Head of caudate nucleus (tissue), 42 donors: ENCODE data around the gene SCFD2.
A peak's percentile ranks its signal among the peaks of the same experiment; 100 is the strongest.
"Not testable (repeated sequence)": the region's sequence is repeated elsewhere in the genome, so short reads cannot be mapped to it uniquely, and the experiment has no call there.

Experiments used
- DNase-seq, 42 donors: peaks; one replicate each; pipeline versions ENCODE4 v3.0.0 to v3.0.0-alpha.2; 2020 to 2021; ENCODE audit warnings: mixed read lengths in 7 of 42
- intact Hi-C: fragments of 100-400 bp; cut with DNase I; formaldehyde crosslinking; loops from one replicate; pipeline ENCODE4 v1.15.0; 2022

Gene SCFD2

GRCh38 chr4:53043055-53043454 is 322.8 kb downstream of the SCFD2 start:
- DNase-seq, result no peak

GRCh38 chr4:53040851-53041250 is 325.0 kb downstream of the SCFD2 start:
- intact Hi-C loops, result no loop called here
- no peak for DNase-seq

More at GRCh38 chr4:53043055-53043454, 322.8 kb downstream of the SCFD2 start:
- intact Hi-C loops, result no loop called here

GRCh38 chr4:53040459-53040815 is 325.4 kb downstream of the SCFD2 start:
- intact Hi-C loops, result no loop called here
- DNase-seq, result no peak

- intact Hi-C loops, result no loop called here
- no peak for DNase-seq
These were observed 326.0 kb downstream of the SCFD2 start for GRCh38 chr4:53039741-53040458.

- DNase-seq, result no peak
- intact Hi-C loops, result no loop called here
These were observed 328.0 kb downstream of the SCFD2 start for GRCh38 chr4:53037892-53038291.

- DNase-seq, intact Hi-C loops: not testable (repeated sequence)
These were observed 333.0 kb downstream of the SCFD2 start for GRCh38 chr4:53032908-53033307.

- intact Hi-C loops, result no loop called here
- DNase-seq, result no peak
These were observed 339.6 kb downstream of the SCFD2 start for GRCh38 chr4:53026233-53026632.

- DNase-seq, result no peak
- intact Hi-C loops, result loop anchor here (5.0 kb wide), 1 partner anchor 1209 kb away; no protein-coding TSS in a partner anchor
These were observed 342.1 kb downstream of the SCFD2 start for GRCh38 chr4:53023677-53024299.

GRCh38 chr4:53022513-53023100 is 343.3 kb downstream of the SCFD2 start:
- DNase-seq, result no peak
- intact Hi-C loops, result loop anchor here (5.0 kb wide), 1 partner anchor 1210 kb away; no protein-coding TSS in a partner anchor

GRCh38 chr4:53021754-53022512 is 343.9 kb downstream of the SCFD2 start:
- no peak for DNase-seq
- intact Hi-C loops, result loop anchor here (5.0 kb wide), 1 partner anchor 1210 kb away; no protein-coding TSS in a partner anchor

- intact Hi-C loops, result loop anchor here (5.0 kb wide), 1 partner anchor 1213 kb away; no protein-coding TSS in a partner anchor
- DNase-seq, result no peak
These were observed 346.1 kb downstream of the SCFD2 start for GRCh38 chr4:53019485-53020382.

GRCh38 chr4:53018471-53018870 is 347.4 kb downstream of the SCFD2 start:
- intact Hi-C loops, result no loop called here
- DNase-seq, result no peak

GRCh38 chr4:53016099-53016820 is 349.6 kb downstream of the SCFD2 start:
- intact Hi-C loops, result no loop called here
- no peak for DNase-seq

- DNase-seq, result peak in 28 of 42 donors; percentile 9 to 73 (median 34)
- intact Hi-C loops, result no loop called here
These were observed 350.2 kb downstream of the SCFD2 start for GRCh38 chr4:53015681-53016080.

GRCh38 chr4:53014881-53015280 is 351.0 kb downstream of the SCFD2 start:
- no peak for DNase-seq
- intact Hi-C loops, result no loop called here

- no peak for DNase-seq
- intact Hi-C loops, result no loop called here
These were observed 351.7 kb downstream of the SCFD2 start for GRCh38 chr4:53013873-53014775.

- intact Hi-C loops, result no loop called here
- no peak for DNase-seq
These were observed 353.1 kb downstream of the SCFD2 start for GRCh38 chr4:53012738-53013137.
